DMS79 treated with DMSO at 0.1 percent for 48 hours (cell line): ENCODE data around the gene DYSF.

ENCODE experiments used
- DNase-seq: peaks from one replicate; lab custom pipeline; 2025; lab: John Stamatoyannopoulos, UW

DYSF gene

GRCh38 chr2:71502941-71503738 lies 49.8 kb downstream of the DYSF start:
- no peak for DNase-seq

- DNase-seq, result no peak
Measured at GRCh38 chr2:71503837-71504236, 50.5 kb downstream of the DYSF start.

DNA sequence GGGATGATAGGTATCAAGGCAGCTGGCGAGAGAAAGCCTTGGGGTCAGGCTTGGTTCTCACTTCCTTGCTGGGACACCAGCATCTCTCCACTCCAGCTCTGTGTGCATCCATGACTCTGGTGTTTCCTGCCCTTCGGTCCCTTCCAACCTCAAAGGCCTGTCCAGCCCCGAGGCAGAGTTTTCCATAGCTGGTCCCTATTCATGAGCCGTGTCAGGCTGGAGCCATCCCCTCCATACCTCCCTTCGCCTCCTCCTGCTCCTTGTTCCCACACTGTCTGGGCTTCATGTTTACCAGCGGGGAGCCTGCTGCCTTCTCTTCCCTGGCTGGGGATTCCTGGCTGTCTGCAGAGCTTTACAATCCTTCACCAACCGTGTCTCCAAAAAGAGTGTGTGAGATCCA lies 51.2 kb downstream of the DYSF start:
- no peak for DNase-seq

DNA sequence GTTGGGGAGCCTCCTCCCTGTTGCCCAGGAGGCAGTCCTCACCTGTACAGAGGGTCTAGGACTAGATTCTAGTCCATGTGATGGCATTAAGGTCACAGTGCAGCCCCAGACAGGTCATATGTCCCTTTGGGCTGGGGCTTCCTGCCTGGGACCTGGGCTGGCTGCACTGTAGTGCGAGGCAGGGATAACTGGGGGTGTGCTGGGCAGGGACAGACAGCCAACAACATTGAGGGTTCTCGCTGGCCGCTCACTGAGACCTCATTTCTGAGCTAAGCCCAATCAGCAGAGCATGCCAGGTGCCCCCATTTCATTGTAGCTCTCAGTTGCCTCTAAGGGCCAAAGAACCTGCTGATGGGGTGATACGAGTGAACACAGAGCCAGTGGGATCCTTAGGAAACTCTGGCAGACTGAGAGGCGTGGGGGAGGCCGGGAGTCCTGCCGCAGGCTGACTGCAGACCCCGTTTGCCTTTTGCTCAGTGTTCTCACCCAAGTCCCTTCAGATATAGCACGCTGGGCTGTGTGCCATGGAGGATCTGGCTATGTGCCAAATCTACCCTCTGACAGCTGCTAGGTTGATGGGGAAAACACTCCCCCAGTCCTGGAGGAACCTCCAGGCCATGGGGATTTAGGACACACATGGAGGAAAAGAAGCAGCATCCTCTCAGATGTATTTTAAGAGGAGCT lies 51.9 kb downstream of the DYSF start:
- DNase-seq, result peak; percentile 45

DNA sequence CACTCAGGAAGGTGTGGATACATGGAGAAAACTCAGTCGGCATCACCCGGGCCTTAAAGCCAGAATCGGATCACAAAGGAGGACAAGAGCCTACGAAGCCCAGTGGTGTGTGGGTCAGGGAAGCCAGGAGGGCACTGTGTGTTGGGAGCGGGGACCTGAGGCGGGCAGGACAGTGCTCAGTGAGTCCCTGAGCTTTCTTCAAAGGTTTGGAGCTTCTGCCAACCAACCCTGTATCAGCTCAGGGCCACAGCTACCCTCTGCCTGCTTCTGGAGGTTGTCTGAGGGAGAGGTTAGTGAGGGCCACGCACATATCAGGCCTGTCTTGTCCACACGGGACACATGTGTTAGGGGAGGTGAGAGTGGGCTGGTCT lies 52.4 kb downstream of the DYSF start:
- DNase-seq, result no peak

GRCh38 chr2:71506222-71507153 lies 53.1 kb downstream of the DYSF start:
- no peak for DNase-seq

- DNase-seq, result no peak
Measured at GRCh38 chr2:71507476-71507875, 54.1 kb downstream of the DYSF start.

DNA sequence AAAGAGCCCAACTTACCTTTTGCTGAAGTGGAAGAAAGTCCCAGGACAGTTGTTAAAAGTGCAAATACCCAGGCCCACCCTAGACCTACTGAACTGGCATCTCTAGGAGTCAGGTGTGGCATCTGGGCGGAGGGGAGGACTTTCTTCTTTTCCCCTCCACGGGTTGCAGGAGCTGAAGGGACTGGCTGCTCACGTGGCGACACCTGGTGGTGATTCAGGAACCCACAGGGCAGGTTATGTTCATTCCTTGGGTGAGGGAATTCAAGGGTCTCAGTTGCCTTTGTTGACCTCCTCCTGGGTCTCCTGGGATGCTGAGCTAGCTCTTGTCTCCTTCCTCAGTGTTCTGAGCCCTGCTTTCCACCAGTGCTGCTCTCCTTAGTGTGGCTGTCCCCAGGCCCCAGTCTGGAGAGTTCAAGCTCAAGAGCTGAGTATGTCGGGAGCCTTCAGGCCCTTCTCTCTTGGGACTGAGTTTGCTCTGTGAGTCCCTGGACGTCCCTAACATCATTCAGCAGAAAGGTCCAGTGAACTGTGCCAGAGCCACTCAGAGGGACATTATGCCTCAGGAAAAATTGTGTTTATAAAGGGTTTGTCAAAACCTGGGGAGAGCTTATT lies 56.9 kb downstream of the DYSF start:
- peak; percentile 68 for DNase-seq

DNA sequence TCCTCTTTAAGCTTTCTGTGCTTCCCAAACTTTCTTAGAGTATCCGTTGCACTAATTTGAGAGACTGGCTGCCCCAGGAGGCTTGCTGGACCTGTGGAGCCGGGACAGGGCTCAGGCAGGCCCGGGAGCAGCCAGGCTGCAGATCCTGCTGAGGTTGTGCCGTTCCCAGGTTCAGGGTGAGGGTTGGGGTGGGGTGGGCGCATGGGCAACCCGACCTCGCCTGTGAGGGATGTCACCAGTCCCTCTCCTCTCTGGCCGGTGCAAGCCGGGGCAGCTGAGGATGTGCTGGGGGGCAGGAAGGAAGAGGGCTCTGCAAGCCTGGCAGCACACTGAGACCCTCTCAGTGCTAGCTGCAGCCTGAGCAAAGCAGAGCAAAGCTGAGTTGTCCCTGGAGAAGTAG lies 57.6 kb downstream of the DYSF start:
- DNase-seq, result no peak

GRCh38 chr2:71511776-71512175 lies 58.4 kb downstream of the DYSF start:
- DNase-seq, result no peak

- DNase-seq, result no peak
Measured at GRCh38 chr2:71512386-71512785, 59.0 kb downstream of the DYSF start.

GRCh38 chr2:71513096-71513495 lies 59.7 kb downstream of the DYSF start:
- no peak for DNase-seq

DNA sequence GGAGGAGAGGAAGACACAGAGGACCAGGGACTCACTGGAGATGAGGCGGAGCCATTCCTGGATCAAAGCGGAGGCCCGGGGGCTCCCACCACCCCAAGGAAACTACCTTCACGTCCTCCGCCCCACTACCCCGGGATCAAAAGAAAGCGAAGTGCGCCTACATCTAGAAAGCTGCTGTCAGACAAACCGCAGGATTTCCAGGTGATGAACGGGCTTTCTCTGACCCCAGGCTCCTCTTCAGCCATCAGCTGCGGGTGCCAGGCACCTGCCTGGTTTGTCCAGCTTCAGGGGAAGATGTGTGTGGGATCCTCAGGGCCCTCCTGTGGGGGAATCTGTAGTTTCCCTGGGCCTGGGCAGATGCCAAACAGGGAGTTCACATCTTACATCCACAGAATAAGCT lies 60.4 kb downstream of the DYSF start:
- no peak for DNase-seq

DNA sequence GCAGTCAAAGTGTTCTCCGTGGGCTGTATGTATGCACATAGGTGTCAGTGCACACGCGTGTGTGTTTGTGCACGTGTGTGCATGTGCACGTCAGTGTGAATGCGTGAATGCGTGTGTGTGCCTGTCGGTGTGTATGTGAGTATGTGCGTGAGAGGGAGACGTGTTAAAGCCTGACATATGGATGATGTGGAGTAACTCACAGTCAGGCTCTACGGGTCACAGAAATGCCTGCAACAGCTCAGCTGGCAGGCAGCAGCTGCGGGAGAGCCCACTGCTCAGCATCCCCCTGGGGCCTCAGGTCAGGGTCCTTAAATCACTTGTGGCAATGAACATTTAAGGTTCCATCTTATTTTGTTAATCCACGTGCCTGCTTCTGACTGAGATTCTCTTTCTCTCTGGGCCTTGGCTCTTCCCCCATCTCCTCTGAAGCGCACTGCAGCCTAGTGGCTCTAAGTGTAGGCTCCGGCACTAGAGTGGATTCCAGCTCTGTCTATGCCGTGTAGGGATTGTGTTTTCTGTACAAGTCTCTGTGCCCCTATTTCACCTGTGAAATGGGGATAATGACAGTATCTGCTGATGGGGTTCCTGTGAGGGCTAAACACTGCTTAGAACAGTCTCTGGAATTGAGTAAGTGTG lies 63.0 kb downstream of the DYSF start:
- DNase-seq, result no peak

- no peak for DNase-seq
Measured at GRCh38 chr2:71517851-71518250, 64.5 kb downstream of the DYSF start.

GRCh38 chr2:71521436-71521950 lies 68.1 kb downstream of the DYSF start:
- DNase-seq, result no peak

GRCh38 chr2:71524476-71524875 lies 71.1 kb downstream of the DYSF start:
- DNase-seq, result no peak

- DNase-seq, result no peak
Measured at GRCh38 chr2:71526141-71526540, 72.8 kb downstream of the DYSF start.

DNA sequence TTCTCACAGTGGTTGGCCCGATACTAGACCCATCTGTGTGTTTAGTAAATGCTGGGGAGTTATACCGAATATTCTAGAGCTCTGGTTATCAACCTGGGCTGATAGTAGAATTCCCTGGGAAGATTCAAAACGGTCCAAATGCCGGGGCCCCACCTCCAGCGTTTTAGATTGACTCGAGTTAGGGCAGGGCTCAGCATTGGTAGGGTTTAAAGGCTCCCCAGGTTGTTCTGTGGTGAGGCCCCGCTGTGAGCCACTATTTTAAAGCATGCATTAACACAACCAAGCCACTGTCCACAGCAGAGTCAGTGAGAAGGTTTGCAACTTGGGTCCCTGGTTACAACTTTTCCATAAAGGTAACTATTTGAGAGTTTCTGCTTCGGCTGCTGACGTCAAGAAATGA lies 73.6 kb downstream of the DYSF start:
- DNase-seq, result no peak

DNA sequence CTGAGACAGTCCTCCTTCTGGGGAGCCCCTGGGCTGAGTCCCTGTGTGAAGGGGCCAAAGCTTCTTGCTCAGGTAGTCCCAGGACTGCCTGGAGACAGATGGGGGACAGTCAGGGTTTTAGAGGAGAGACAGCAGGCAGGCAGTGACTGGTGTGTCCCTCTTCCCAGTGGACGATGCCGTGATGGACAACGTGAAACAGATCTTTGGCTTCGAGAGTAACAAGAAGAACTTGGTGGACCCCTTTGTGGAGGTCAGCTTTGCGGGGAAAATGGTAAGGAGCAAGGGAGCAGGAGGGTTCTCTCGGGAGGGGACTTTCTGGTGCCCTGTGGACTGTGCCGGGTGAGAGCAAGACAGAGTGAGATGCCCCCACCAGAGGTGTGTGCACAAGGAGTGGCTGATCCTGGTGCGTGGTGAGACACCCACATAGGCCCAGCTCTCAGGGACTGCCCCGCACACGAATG lies 74.8 kb downstream of the DYSF start:
- no peak for DNase-seq

DNA sequence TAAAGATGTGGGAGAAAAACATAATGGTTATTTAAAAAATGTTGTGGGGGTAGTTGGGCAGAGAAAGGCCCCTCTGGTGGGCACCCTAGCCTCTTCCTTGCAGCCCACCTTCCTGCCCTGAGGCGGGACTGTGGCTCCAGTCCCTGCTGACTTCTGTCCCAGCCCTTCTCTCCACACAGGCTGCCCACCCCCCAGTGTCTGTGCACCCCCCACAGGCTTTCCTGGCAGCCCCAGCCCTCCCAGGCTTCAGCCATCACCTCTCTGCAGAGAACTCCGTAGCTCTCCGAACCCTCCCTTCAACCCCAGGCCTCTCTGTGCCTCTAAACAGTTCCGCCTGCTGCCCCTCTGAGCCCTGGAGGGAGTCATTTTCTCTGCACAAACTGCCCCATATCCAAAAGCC lies 75.4 kb downstream of the DYSF start:
- no peak for DNase-seq
